Chondrocyte (in vitro differentiated cells): ENCODE results near the gene IFNAR1. TPM values are rescaled to one million over a fixed set of nuclear protein-coding genes. Genes with fewer than 3 reads are reported as not detected.

Source experiments
- DNase-seq: peaks from one replicate; pipeline ENCODE4 v3.0.0; 2021; ENCODE audit warnings: mixed read lengths, low spot score
- H3K27ac Mint-ChIP-seq: one replicate; pipeline ENCODE4 v1.8.0; 2021; ENCODE audit warnings: mild to moderate bottlenecking, moderate library complexity, mixed read lengths; ENCODE audit not compliant: unreplicated experiment
- H3K27me3 Mint-ChIP-seq: 2 replicates; pipeline ENCODE4 v1.8.0; 2021; ENCODE audit warnings: low read depth, mixed read lengths
- H3K36me3 Mint-ChIP-seq: 2 replicates; pipeline ENCODE4 v1.8.0; 2021; ENCODE audit warnings: low read depth, mixed read lengths
- H3K4me1 Mint-ChIP-seq: 2 replicates; pipeline ENCODE4 v1.8.0; 2021; ENCODE audit warnings: low read depth, mild to moderate bottlenecking, mixed read lengths
- H3K4me3 Mint-ChIP-seq: one replicate; pipeline ENCODE4 v1.8.0; 2021; ENCODE audit warnings: mild to moderate bottlenecking, moderate library complexity, mixed read lengths; ENCODE audit not compliant: unreplicated experiment
- H3K9me3 Mint-ChIP-seq: 2 replicates; pipeline ENCODE4 v1.8.0; 2021; ENCODE audit warnings: low read depth, mixed read lengths
- CTCF ChIP-seq: fragments of 200-600 bp; sonication (generic); IDR thresholded peaks from 2 replicates; pipeline ENCODE4 v1.5.0; 2021; ENCODE audit warnings: antibody characterized with exemption, mild to moderate bottlenecking, moderate library complexity
- total RNA-seq: library from RNA; stranded (reverse); gene quantifications from 3 replicates; pipeline ENCODE4 v1.2.1, GENCODE V29; 2021

IFNAR1 gene
- total RNA-seq, 1 donor from 2014 or later, result 47.7 TPM

DNA sequence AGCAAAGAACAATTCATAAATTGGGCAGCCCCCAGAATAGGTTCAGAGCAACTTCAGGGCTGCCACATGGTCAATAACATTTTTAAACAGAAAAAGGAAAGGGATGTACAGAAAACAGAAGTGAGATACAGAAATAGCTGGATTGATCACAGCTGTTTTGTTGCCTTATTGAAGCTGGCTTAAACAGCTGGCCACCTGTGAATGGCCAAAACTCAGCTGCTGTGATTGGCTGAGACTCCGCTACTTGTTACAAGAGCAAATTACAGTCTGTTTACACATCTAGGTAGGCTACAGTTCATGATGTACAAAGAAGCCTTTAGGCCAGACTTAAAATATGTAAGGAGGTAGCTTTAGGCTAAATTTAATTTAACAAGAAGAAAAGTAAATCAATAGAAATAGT lies 11.6 kb upstream of the IFNAR1 start:
- Mint-ChIP-seq H3K27ac (no peak overlapping the region), H3K4me3 (no peak overlapping the region), H3K9me3 (peaks cover 17% of the 10 kb centered on the region), H3K36me3 (peaks cover 3% of the 10 kb centered on the region), H3K4me1 (peaks cover 7% of the 10 kb centered on the region), H3K27me3 (peaks cover 9% of the 10 kb centered on the region)
- TF ChIP-seq CTCF, result no peak
- DNase-seq, result no peak

- peaks cover 17% of the 10 kb centered on the region for H3K9me3 Mint-ChIP-seq
- peaks cover 11% of the 10 kb centered on the region for H3K27me3 Mint-ChIP-seq
- H3K4me1 Mint-ChIP-seq, result peaks cover 7% of the 10 kb centered on the region
- no peak overlapping the region for H3K27ac Mint-ChIP-seq
- no peak overlapping the region for H3K4me3 Mint-ChIP-seq
- no peak for DNase-seq
- peaks cover 3% of the 10 kb centered on the region for H3K36me3 Mint-ChIP-seq
- no peak for TF ChIP-seq CTCF
These were observed 11.2 kb upstream of the IFNAR1 start for GRCh38 chr21:33313611-33314010.

GRCh38 chr21:33314111-33314510 lies 10.7 kb upstream of the IFNAR1 start:
- DNase-seq, result no peak
- H3K27ac Mint-ChIP-seq, result no peak overlapping the region
- H3K9me3 Mint-ChIP-seq, result peaks cover 17% of the 10 kb centered on the region
- H3K36me3 Mint-ChIP-seq, result peaks cover 3% of the 10 kb centered on the region
- peaks cover 4% of the 10 kb centered on the region for H3K4me1 Mint-ChIP-seq
- H3K4me3 Mint-ChIP-seq, result no peak overlapping the region
- TF ChIP-seq CTCF, result no peak
- peaks cover 11% of the 10 kb centered on the region for H3K27me3 Mint-ChIP-seq

GRCh38 chr21:33315946-33316710 lies 8.6 kb upstream of the IFNAR1 start:
- Mint-ChIP-seq H3K27me3 (peaks cover 11% of the 10 kb centered on the region), H3K36me3 (peaks cover 3% of the 10 kb centered on the region), H3K9me3 (peaks cover 7% of the 10 kb centered on the region), H3K27ac (no peak overlapping the region), H3K4me3 (no peak overlapping the region), H3K4me1 (peaks cover 3% of the 10 kb centered on the region)
- no peak for TF ChIP-seq CTCF
- DNase-seq, result no peak

- peaks cover 7% of the 10 kb centered on the region for H3K9me3 Mint-ChIP-seq
- H3K27ac Mint-ChIP-seq, result no peak overlapping the region
- peaks cover 3% of the 10 kb centered on the region for H3K36me3 Mint-ChIP-seq
- no peak for DNase-seq
- peaks cover 11% of the 10 kb centered on the region for H3K27me3 Mint-ChIP-seq
- TF ChIP-seq CTCF, result no peak
- no peak overlapping the region for H3K4me3 Mint-ChIP-seq
- H3K4me1 Mint-ChIP-seq, result peaks cover 3% of the 10 kb centered on the region
These were observed 7.6 kb upstream of the IFNAR1 start for GRCh38 chr21:33317145-33317544.
